ENCODE data around the gene SPPL3.

The SPPL3 gene

GRCh38 chr12:120861074-120861795 is 42.9 kb downstream of the SPPL3 start:
- Histone ChIP-seq H3K36me3 (replicated peaks) (no peaks in the 10 kb centered on the region), H3K4me3 (ENCODE audit: low read depth, low read length) (no peak overlapping the region), H3K27ac (no peak overlapping the region), H3K27me3 (replicated peaks) (no peaks in the 10 kb centered on the region)
- no peak for TF ChIP-seq CTCF (IDR thresholded peaks at IDR 0.05; ENCODE audit: low read depth, low read length, missing control alignments)
- in situ Hi-C loops (cut with HindIII; ENCODE audit: low pct_ligation_motif_present, low sequenced_read_pairs), result no loop called here
- no peak for DNase-seq

DNA sequence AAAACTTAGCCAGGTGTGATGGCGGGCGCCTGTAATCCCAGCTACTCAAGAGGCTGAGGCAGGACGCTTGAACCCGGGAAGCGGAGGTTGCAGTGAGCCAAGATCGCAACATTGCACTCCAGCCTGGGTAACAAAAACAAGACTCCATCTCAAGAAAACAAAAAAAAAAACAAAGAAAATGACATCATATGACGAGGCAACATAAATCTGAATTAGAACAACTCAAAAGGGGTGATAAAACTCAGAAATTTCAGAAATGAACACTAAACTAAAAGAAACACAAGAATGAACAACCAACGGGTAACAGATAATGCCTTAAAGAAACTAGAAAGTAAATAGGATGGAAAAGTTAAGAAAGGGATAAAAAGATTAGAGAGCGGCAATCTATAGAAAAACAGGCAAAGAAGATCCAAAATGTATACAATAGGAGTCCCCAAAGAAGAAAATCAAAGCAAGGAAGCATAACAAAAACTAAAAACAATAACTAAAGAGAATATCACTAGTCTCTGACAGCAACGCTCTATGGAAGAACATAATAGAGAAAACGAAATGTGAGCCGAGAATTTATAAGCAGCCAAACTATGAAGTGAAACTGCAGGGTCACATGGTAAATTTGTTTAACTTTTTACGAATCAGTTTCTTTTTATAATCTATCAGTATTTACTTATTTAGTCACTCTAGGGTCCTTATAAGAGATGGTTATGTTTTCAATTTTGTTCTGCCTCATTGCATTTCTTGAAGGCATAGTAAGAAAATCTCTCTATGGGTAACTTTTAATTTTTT is 45.7 kb downstream of the SPPL3 start:
- in situ Hi-C loops (cut with HindIII; ENCODE audit: low pct_ligation_motif_present, low sequenced_read_pairs), result no loop called here
- no peak overlapping the region for H3K27ac ChIP-seq
- H3K4me3 ChIP-seq (ENCODE audit: low read depth, low read length), result no peak overlapping the region
- TF ChIP-seq CTCF (IDR thresholded peaks at IDR 0.05; ENCODE audit: low read depth, low read length, missing control alignments), result no peak
- no peaks in the 10 kb centered on the region for H3K27me3 ChIP-seq (replicated peaks)
- no peaks in the 10 kb centered on the region for H3K36me3 ChIP-seq (replicated peaks)
- no peak for DNase-seq

- no peak for DNase-seq
- no peaks in the 10 kb centered on the region for H3K27me3 ChIP-seq (replicated peaks)
- H3K36me3 ChIP-seq (replicated peaks), result no peaks in the 10 kb centered on the region
- in situ Hi-C loops (cut with HindIII; ENCODE audit: low pct_ligation_motif_present, low sequenced_read_pairs), result no loop called here
- no peak overlapping the region for H3K27ac ChIP-seq
- peak; percentile 47 for TF ChIP-seq CTCF (IDR thresholded peaks at IDR 0.05; ENCODE audit: low read depth, low read length, missing control alignments)
- H3K4me3 ChIP-seq (ENCODE audit: low read depth, low read length), result no peak overlapping the region
These were observed 47.2 kb downstream of the SPPL3 start for GRCh38 chr12:120856980-120857379.

GRCh38 chr12:120855823-120856588 is 48.2 kb downstream of the SPPL3 start:
- no peaks in the 10 kb centered on the region for H3K27me3 ChIP-seq (replicated peaks)
- in situ Hi-C loops (cut with HindIII; ENCODE audit: low pct_ligation_motif_present, low sequenced_read_pairs), result no loop called here
- no peak overlapping the region for H3K27ac ChIP-seq
- no peak overlapping the region for H3K4me3 ChIP-seq (ENCODE audit: low read depth, low read length)
- DNase-seq, result no peak
- H3K36me3 ChIP-seq (replicated peaks), result no peaks in the 10 kb centered on the region
- no peak for TF ChIP-seq CTCF (IDR thresholded peaks at IDR 0.05; ENCODE audit: low read depth, low read length, missing control alignments)

- Histone ChIP-seq H3K27ac (no peak overlapping the region), H3K27me3 (replicated peaks) (no peaks in the 10 kb centered on the region), H3K36me3 (replicated peaks) (no peaks in the 10 kb centered on the region), H3K4me3 (ENCODE audit: low read depth, low read length) (no peak overlapping the region)
- TF ChIP-seq CTCF (IDR thresholded peaks at IDR 0.05; ENCODE audit: low read depth, low read length, missing control alignments), result no peak
- no peak for DNase-seq
- in situ Hi-C loops (cut with HindIII; ENCODE audit: low pct_ligation_motif_present, low sequenced_read_pairs), result no loop called here
These were observed 49.4 kb downstream of the SPPL3 start for GRCh38 chr12:120854804-120855203.
